Lung (tissue), 12 donors: ENCODE results near the gene MAGED2. TPM values are rescaled to one million over a fixed set of nuclear protein-coding genes. Genes with fewer than 3 reads are reported as not detected.

Experiments used
- ATAC-seq: fragments of 200-7000 bp; cut with Tn5 transposase; one replicate; pipeline ENCODE4 v1.9.1; 2020; ENCODE audit warnings: moderate number of reproducible peaks; ENCODE audit not compliant: insufficient read depth, low FRiP score
- DNase-seq, 3 donors: peaks; one replicate each; pipeline ENCODE4 v3.0.0-alpha.2; 2013 to 2017
- H3K27ac ChIP-seq, 2 donors: one replicate each; pipeline ENCODE4 v1.5.1; 2013; ENCODE audit warnings: mild to moderate bottlenecking in 2 of 2, moderate library complexity in 2 of 2, control low read depth in 1 of 2, inconsistent platforms in 1 of 2, low read depth in 1 of 2, low read length in 1 of 2
- H3K27me3 ChIP-seq, 3 donors: one replicate each; pipeline ENCODE4 v1.5.1; 2013; ENCODE audit warnings: low read length in 2 of 3; ENCODE audit not compliant: control insufficient read depth in 3 of 3, insufficient read depth in 3 of 3
- H3K36me3 ChIP-seq, 4 donors: one replicate each; pipeline ENCODE4 v1.5.1; 2013; ENCODE audit warnings: low read length in 4 of 4, mild to moderate bottlenecking in 1 of 4, moderate library complexity in 1 of 4; ENCODE audit not compliant: control insufficient read depth in 4 of 4, insufficient read depth in 4 of 4
- H3K4me1 ChIP-seq, 5 donors: one replicate each; pipeline ENCODE4 v1.5.1; 2013; ENCODE audit warnings: low read length in 5 of 5, mild to moderate bottlenecking in 2 of 5, moderate library complexity in 1 of 5; ENCODE audit not compliant: control insufficient read depth in 5 of 5, insufficient read depth in 5 of 5
- H3K4me3 ChIP-seq: one replicate; pipeline ENCODE4 v1.5.1; 2013; ENCODE audit warnings: mild to moderate bottlenecking, control low read depth, moderate library complexity
- H3K9ac ChIP-seq, 2 donors: one replicate each; pipeline ENCODE4 v1.5.1; 2013; ENCODE audit warnings: low read length in 2 of 2, control low read depth in 1 of 2; ENCODE audit not compliant: insufficient read depth in 1 of 2
- H3K9me3 ChIP-seq, 4 donors: one replicate each; pipeline ENCODE4 v1.5.1; 2013; ENCODE audit warnings: low read length in 3 of 4, mild to moderate bottlenecking in 1 of 4, moderate library complexity in 1 of 4; ENCODE audit not compliant: control insufficient read depth in 4 of 4, insufficient read depth in 3 of 4
- WGBS, 2 donors: extraction: QIAGEN DNeasy Blood & Tissue Kit; methylation state at CpG; one replicate each; pipeline ENCODE4 v1.1.7; 2013; 5-methylcytosine and 5-hydroxymethylcytosine counted together
- polyA plus RNA-seq, 2 donors: library from polyadenylated mRNA; stranded (reverse); fragments of 200-250 nt; gene quantifications; one replicate each; pipeline ENCODE4 v1.2.1, GENCODE V29; 2013
- total RNA-seq, 2 donors: library from RNA; depleted of rRNA in 1 of 2; stranded (reverse); fragments of >200 nt in 1 of 2; gene quantifications; one replicate each; pipeline ENCODE4 v1.2.1, GENCODE V29; 2014 to 2021
- TF ChIP-seq, protein P1 (sequence below): IDR thresholded peaks from 2 replicates; pipeline ENCODE4 v1.5.1; 2012; ENCODE audit warnings: mild to moderate bottlenecking; ENCODE audit errors: control extremely low read depth, extremely low read depth
- donor health status: control.
- donor health status: control.
- donor health status: Bipolar disorder and iron deficiency.
- donor health status: healthy.
- donor health status: DM: yes; HTN: yes; CAD: no.

The MAGED2 gene
- total and polyA plus RNA-seq, 4 donors: 75.8 to 276 (median 95.0) TPM

DNA sequence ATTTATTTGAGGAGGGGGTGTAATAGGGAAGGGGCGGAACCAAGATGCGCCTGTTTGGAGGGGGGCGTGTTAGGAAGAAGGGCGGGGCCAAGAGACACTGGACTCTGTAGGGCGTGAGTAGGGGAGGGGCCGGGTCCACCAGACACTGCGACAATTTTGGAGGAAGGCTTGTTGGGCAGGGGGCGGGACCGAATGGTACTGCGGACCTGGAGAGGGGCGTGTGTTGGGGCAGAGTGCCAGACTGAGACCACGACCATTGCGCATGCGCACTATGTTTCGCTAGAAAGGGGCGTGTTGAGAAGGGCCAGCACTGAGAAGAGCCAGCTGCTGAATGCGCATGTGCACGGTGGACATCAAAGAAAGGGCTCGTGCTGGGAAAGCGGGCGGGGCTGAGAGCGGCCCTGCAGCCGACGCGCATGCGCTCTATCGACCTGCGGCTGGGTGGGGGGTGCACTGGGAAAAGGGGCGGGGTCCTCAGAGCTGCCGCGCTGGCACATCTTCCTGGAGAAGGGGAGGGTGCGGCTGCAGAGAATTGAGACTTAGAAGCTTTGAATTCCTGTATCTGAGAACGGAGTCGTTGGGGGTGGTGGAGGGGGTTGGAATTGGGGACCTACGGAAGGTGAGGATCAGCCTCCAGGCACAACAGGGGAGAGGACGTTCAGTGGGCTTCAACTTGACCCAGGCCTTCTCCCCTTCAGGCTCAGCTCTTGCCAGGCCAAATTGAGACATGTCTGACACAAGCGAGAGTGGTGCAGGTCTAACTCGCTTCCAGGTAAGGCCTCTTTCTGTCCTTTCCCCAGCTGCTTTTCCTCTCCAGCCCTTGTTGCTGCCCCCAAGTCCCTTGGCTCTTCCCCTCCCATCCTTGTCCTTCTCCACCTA, 1.3 kb downstream of the MAGED2 start:
- Histone ChIP-seq H3K27ac (peak overlapping the region; percentile 18 to 78), H3K9me3 (no peaks in the 10 kb centered on the region), H3K4me1 (peaks cover 0 to 16% (median 2%) of the 10 kb centered on the region in 5 donors), H3K27me3 (no peaks in the 10 kb centered on the region), H3K9ac (peak overlapping the region; percentile 77 to 78), H3K36me3 (peaks cover 3 to 38% (median 15%) of the 10 kb centered on the region in 4 donors), H3K4me3 (peak overlapping the region; percentile 33)
- 9 to 40% methylated on average over 25 to 38 of the region's 38 CpGs for WGBS, 2 donors
- TF ChIP-seq, protein P1, sequence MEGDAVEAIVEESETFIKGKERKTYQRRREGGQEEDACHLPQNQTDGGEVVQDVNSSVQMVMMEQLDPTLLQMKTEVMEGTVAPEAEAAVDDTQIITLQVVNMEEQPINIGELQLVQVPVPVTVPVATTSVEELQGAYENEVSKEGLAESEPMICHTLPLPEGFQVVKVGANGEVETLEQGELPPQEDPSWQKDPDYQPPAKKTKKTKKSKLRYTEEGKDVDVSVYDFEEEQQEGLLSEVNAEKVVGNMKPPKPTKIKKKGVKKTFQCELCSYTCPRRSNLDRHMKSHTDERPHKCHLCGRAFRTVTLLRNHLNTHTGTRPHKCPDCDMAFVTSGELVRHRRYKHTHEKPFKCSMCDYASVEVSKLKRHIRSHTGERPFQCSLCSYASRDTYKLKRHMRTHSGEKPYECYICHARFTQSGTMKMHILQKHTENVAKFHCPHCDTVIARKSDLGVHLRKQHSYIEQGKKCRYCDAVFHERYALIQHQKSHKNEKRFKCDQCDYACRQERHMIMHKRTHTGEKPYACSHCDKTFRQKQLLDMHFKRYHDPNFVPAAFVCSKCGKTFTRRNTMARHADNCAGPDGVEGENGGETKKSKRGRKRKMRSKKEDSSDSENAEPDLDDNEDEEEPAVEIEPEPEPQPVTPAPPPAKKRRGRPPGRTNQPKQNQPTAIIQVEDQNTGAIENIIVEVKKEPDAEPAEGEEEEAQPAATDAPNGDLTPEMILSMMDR: no peak
- DNase-seq (peak; percentile 98 to 99 (median 98)), ATAC-seq (peak; percentile 81)

DNA sequence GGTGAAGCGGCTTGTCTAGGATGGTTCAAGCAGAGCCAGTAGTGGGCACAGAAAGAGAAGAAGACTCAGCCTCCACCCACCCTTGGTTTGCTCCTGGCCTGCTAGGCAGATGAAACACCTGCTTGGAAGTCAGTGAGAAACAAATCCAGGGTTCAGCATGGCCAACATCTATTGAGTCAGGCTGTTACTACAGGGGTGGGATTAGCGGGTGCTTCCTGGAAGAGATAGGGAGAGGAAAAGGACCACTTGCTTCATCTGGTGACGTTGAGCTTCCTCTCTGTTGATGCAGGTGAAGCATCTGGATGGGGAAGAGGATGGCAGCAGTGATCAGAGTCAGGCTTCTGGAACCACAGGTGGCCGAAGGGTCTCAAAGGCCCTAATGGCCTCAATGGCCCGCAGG, 3.0 kb downstream of the MAGED2 start:
- Histone ChIP-seq H3K4me1 (peaks cover 0 to 16% (median 2%) of the 10 kb centered on the region in 5 donors), H3K9me3 (no peaks in the 10 kb centered on the region), H3K4me3 (no peak overlapping the region), H3K9ac (no peak overlapping the region), H3K27ac (no peak overlapping the region), H3K36me3 (peaks cover 10 to 49% (median 20%) of the 10 kb centered on the region in 4 donors), H3K27me3 (no peaks in the 10 kb centered on the region)
- DNase-seq: no peak
- TF ChIP-seq, protein P1: no peak
- ATAC-seq: no peak
- 82 to 88% methylated on average over 5 of the region's 5 CpGs for WGBS, 2 donors

DNA sequence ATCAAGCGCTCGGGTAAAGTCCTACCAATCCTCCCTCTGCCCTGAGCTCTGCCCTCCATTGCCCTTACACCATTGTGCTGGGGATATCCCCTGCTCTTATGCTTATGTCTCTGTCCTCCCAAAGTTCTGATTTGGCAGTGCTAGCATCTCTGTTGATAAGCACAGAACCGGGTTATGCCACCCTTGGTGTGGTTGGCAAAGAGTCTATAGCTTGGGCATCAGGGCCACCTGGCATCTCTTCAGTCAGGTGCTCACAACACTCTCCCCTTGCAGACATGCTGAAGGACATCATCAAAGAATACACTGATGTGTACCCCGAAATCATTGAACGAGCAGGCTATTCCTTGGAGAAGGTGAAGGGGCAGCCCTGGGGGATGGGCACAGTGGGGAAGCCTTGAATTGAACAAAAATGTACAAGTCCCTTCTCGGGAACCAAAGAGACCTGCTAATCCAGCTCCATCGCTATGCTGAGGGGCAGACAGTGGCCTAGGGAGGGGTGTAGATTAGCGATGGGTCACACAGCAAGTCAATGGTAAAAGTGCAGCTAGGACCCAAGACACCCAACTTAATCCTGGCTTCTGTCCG, 3.8 kb downstream of the MAGED2 start:
- H3K4me3 ChIP-seq: no peak overlapping the region
- H3K4me1 ChIP-seq: peaks cover 0 to 16% (median 2%) of the 10 kb centered on the region in 5 donors
- no peak for ATAC-seq
- no peak for DNase-seq
- no peaks in the 10 kb centered on the region for H3K9me3 ChIP-seq
- H3K36me3 ChIP-seq: peaks cover 11 to 54% (median 21%) of the 10 kb centered on the region in 4 donors
- no peaks in the 10 kb centered on the region for H3K27me3 ChIP-seq
- TF ChIP-seq, protein P1: no peak
- H3K27ac ChIP-seq: no peak overlapping the region
- H3K9ac ChIP-seq: peak overlapping the region in 1 of 2 donors; percentile 15
- WGBS, 2 donors: 83 to 96% methylated on average over 9 of the region's 9 CpGs
